ENCODE measurements around the gene CELF4. TPM values are rescaled to one million over a fixed set of nuclear protein-coding genes. Genes with fewer than 3 reads are reported as not detected.

Gene CELF4
- total and polyA plus RNA-seq, 2 donors (not counting 3 experiments of a cell fraction or from before 2014, with no cell fraction given): not detected

GRCh38 chr18:37520508-37520907 is 45.1 kb downstream of the CELF4 start:
- Histone ChIP-seq H3K4me1 (ENCODE audit: control insufficient read depth, extremely low read depth, insufficient read depth, low read length) (no peaks in the 10 kb centered on the region), H3K27ac (ENCODE audit: insufficient read depth, low read depth, low read length) (no peak overlapping the region), H3K4me3 (replicated peaks in 1 of 3; ENCODE audit: insufficient read depth in 1 of 3, low read depth in 1 of 3, low read length in 3 of 3) (no peak overlapping the region), H3K9ac (replicated peaks; ENCODE audit: extremely low read depth, insufficient read depth, low read length) (no peak overlapping the region), H3K9me1 (replicated peaks; ENCODE audit: control insufficient read depth, extremely low read depth, insufficient read depth, low read length) (no peaks in the 10 kb centered on the region), H3K9me3 (replicated peaks; ENCODE audit: control insufficient read depth, insufficient read depth, low read length) (no peaks in the 10 kb centered on the region), H3K36me3 (ENCODE audit: control insufficient read depth in 2 of 2, extremely low read depth in 1 of 2, insufficient read depth in 2 of 2, low read length in 2 of 2) (no peaks in the 10 kb centered on the region), H3K27me3 (ENCODE audit: control insufficient read depth in 2 of 2, insufficient read depth in 2 of 2, low read length in 2 of 2) (peaks cover 13 to 18% of the 10 kb centered on the region in 2 experiments), H3K79me2 (ENCODE audit: control insufficient read depth, insufficient read depth, low read length) (no peaks in the 10 kb centered on the region), H3K4me2 (ENCODE audit: insufficient read depth, low read length) (no peak overlapping the region), H4K20me1 (replicated peaks; ENCODE audit: control insufficient read depth, extremely low read depth, insufficient read depth, low read length) (no peaks in the 10 kb centered on the region), H2AFZ (ENCODE audit: low read depth, low read length) (no peak overlapping the region)
- ChIA-PET POLR2A (no interaction called here), CTCF (interaction anchor here (1.1 kb wide), 1 partner anchor 17 kb away, joined by 3 read pairs; no protein-coding TSS in a partner anchor)
- FAIRE-seq (no peak), DNase-seq (ENCODE audit: low read depth, low spot score) (no peak)
- dilution Hi-C loops (cut with MboI; ENCODE audit: extremely low pct_ligation_motif_present, low sequenced_read_pairs): no loop called here
- no TSS peak for BruUV-seq (replicated peaks)
- TF ChIP-seq POLR2AphosphoS5 (IDR thresholded peaks at IDR 0.05; ENCODE audit: insufficient read depth, low read depth, low read length): no peak
- no peak for TF ChIP-seq JUN (IDR thresholded peaks at IDR 0.05; ENCODE audit: borderline replicate concordance, insufficient read depth, insufficient read length, low read depth)
- no peak for TF ChIP-seq CTCF (IDR thresholded peaks at IDR 0.05; ENCODE audit: extremely low read depth in 1 of 2, insufficient read depth in 1 of 2, low read depth in 1 of 2, low read length in 2 of 2)
- no peak for TF ChIP-seq MYC (IDR thresholded peaks at IDR 0.05; ENCODE audit: low read depth, low read length)
- TF ChIP-seq GATA2 (IDR thresholded peaks at IDR 0.05; ENCODE audit: insufficient read depth, insufficient read length, low read depth, low read length): no peak
- intact Hi-C loops (cut with micrococcal nuclease): no loop called here
